NCI-H2196 treated with DMSO at 0.1 percent for 48 hours (cell line): ENCODE measurements around the gene FGF2.
"Not testable (repeated sequence)": the region's sequence is repeated elsewhere in the genome, so short reads cannot be mapped to it uniquely, and the experiment has no call there.

Experiments used
- DNase-seq: peaks from one replicate; lab custom pipeline; 2025; ENCODE audit not compliant: unreplicated experiment; lab: John Stamatoyannopoulos, UW

Gene FGF2

DNA sequence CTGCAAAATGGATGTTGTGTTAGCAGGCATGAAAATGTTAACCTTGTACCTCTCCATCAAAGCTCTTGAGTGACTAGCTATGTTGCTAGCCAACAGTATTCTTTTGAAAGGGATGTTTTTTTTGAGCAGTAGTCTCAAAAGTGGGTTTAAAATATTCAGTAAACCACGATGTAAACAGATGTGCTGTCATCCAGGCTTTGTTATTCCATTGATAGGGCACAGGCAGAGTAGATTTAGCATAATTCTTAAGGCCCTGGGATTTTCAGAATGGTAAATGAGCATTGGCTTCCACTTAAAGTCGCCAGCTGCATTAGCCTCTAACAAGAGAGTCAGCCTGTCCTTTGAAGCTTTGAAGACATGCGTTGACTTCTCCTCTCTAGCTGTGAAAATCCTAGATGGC is 18.4 kb downstream of the FGF2 start:
- DNase-seq = no peak

DNA sequence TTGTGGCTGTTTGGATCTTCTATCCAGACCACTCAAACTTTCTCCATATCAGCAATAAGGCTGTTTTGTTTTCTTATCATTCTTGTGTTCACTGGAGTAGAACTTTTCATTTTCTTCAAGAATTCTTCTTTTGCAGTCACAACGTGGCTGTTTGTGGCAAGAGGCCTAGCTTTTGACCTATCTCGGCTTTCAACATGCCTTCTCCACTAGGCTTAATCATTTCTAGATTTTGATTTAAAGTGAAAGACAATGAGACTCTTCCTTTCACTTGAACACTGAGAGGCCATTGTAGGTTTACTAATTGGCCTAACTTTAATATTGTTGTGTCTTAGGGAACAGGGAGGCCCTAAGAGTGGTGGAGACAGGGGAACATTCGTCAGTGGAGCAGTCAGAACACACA is 19.1 kb downstream of the FGF2 start:
- DNase-seq = no peak

DNA sequence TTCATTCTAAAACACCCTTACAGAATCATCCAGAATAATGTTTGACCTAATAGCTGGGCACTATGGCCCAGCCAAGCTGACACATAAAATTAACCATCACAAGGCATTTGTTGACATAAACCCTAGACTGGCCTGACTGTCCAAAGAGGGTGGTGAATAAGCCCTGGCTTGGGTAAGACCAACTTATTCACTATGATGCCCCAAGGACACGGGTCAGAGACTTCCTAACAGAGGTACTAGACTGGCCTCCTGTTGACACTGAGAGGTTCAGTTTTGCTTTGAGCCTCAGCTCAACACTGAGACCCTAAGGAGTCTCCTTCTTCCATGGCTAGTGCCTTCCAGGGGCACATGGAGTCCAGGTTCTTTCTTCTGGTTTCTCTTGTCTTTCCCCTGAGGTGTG is 21.3 kb downstream of the FGF2 start:
- DNase-seq = no peak

GRCh38 chr4:122849789-122850188 is 23.2 kb downstream of the FGF2 start:
- DNase-seq = not testable (repeated sequence)

GRCh38 chr4:122851568-122851967 is 24.9 kb downstream of the FGF2 start:
- no peak for DNase-seq

DNA sequence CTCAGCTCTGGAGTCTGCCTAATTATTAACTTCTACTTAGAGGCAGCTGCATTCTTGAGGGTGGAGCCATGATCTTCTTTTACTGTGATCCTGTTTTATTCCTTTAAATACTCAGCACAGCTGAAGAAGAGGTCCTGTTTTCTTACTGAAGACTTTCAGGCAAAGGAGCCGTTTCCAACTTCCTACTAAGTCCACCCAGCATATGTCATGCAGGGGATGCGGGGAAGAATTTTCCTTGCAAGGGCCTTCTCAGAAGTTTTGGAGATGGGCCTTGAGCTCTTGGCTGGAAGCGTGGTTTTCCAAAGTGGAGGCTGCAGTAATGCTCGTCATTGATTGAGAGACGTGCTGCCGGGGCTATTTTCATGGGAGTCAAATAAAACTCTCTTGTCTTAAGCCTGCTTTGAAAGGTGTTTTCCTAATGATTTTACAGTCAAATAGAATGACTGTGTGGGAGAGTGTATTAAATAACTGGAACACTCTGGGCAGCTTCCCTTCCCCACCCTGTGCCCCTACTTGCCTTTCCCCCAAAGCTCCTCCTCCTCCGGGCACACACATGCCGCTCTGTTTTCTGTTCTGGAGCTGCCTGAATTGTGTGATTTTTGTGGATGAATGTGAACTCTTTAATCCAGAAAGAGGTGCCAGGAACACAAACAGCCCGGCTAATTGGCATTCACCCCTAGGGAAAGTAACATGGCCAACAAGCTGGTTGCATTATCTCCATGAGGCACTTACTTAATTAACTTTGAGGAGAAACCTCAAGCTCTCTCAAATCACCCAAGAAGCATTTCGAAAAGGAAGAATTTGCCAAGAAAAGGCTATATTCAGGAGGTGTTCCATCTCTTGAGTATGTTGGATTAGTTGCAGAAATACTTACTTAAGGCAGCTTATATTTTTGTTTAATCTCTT is 28.1 kb downstream of the FGF2 start:
- no peak for DNase-seq

- DNase-seq = no peak
Measured at GRCh38 chr4:122855353-122855890, 28.8 kb downstream of the FGF2 start.

DNA sequence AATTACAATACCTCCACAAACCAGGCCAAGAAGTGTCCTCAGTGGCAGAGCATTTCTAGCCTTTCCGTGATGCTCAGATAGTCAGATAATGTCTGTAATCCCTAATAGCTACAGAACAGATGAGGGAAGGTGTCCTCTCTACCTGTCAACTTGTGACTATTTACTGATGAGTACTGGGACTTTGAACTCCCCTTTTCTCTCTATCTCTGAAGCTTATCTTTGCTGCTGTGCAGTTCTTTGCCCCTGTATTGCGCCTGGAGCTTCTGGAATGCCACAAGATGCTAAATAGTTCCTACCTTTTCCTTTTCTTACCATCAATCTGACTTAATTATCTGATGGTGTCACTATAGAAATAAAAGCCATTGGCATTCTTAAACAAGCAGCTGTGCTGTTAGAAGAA is 30.5 kb downstream of the FGF2 start:
- DNase-seq = no peak

GRCh38 chr4:122858705-122859104 is 32.1 kb downstream of the FGF2 start:
- no peak for DNase-seq

- DNase-seq = no peak
Measured at GRCh38 chr4:122861172-122861943, 34.7 kb downstream of the FGF2 start.

DNA sequence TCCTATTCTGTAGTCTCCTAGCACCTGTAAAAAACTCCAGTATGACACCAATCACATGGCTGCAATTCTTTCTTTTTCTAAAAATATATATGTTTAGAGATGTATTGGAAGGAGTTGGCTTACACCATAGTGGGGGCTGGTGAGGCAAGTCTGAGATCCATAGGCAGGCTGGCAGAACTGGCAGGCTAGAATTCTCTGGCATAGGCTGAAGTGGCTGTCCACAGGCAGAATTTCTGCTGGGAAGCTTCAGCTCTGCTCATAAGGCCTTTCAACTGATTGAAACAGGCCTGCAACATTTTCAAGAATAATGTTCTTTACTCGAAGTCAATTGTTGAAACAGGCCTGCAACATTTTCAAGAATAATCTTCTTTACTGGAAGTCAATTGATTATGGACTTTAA is 37.0 kb downstream of the FGF2 start:
- no peak for DNase-seq

DNA sequence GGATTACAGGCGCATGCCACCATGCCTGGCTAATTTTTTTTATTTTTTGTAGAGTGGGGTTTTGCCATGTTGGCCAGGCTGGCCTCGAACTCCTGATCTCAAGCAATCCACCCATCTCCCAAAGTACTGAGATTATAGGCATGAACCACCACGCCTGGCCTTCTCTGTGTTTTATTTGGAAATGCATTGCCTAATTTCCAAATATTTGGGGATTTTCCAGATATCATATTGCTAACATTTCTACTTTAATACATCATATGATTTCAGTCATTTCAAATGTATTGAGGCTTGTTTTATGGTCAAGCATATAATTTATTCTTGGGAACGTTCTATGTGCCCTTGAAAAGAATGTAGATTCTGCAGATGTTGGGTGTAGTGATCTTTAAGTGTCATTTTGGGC is 38.8 kb downstream of the FGF2 start:
- no peak for DNase-seq

- not testable (repeated sequence) for DNase-seq
Measured at GRCh38 chr4:122868235-122868634, 41.6 kb downstream of the FGF2 start.

- DNase-seq = no peak
Measured at GRCh38 chr4:122873146-122873545, 46.5 kb downstream of the FGF2 start.

DNA sequence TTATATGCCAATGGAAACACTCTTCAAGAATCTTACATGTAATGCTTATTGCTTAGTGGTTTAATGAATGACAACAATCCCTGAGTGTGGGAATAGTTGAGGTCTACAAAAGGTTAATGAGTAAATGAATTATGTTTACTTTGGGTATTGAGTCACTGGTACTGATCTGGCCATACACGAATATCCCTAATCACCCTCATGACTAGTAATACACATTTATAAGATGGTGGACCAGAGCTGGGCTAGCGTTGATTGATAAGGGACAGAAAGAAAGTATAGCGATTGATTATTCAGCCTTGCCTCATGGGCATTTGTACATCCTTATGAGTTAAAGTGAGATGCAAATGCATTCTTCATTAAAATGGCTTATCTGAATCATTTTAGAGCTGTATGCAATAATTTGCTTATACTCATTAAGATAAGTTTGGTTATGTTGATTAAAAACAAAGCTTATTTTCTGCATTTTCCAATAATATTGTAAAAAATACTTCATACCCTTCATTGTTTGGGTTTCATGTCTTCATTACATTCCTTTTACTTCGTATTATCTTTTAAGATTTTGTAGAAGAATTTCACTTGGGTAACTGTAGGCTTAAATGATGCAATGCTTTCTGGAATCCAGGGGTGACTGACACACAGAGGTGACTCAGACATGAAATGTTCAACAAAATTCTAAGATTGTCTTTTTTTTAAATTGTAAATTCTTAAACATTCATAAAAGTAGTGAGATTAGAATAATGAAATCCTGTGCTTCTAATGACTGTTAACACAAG is 47.4 kb downstream of the FGF2 start:
- DNase-seq = no peak

- DNase-seq = no peak
Measured at GRCh38 chr4:122875949-122876348, 49.3 kb downstream of the FGF2 start.

GRCh38 chr4:122876456-122876855 is 49.8 kb downstream of the FGF2 start:
- DNase-seq = no peak

- no peak for DNase-seq
Measured at GRCh38 chr4:122879001-122879400, 52.4 kb downstream of the FGF2 start.

DNA sequence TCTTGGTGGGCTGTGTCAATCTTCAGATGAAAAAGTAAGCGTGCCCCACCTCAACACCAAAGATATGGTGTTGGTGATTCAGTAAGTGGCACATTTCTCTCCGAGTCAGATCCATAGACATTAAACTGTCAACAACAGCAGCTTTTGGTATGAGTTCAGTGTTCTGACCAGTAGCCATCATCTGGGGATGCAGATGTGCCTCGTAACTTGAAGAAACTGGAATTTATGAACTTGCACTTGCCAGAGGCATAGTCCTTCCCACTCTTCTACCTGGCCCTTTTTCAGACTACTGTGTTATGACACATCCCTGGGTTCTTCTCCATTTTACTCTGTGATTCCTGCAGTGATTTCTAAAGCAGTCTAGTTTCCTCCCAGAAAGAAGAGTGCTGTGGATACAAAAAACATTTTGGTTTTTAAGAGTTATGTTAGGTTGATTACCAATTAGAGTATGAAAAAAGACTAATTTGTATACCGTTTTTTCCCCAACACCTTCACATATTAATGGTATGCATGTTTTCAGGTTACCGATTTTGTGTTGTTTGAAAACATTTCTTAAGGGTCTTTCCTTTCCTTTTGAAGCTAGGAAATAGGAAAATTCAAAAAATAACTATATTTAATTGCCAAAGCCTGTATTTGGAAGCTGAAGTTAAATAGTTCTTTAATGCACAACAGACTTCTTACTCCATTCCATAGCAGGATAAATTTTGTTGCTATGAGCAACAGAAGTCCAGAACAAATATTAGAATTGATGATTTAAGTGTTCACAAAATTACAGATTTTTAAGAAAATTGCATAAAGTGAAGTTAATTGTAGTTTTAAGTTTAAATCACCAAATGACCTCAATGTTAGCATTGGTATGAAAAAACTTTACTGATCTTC is 56.5 kb downstream of the FGF2 start:
- no peak for DNase-seq

GRCh38 chr4:122884499-122884898 is 57.9 kb downstream of the FGF2 start:
- DNase-seq = no peak
